ENCODE results near the gene TXNL4B. TPM values are rescaled to one million over a fixed set of nuclear protein-coding genes. Genes with fewer than 3 reads are reported as not detected.

The TXNL4B gene
- total RNA-seq, 1 donor from 2014 or later: 4.9 TPM

Other genes starting within 250 kb of the TXNL4B start
- gene ATXN1L, start 247.6 kb downstream of the TXNL4B start, total RNA-seq: 12.3 and 18.7 TPM in 2 replicates
- gene ZNF821, start 209.4 kb downstream of the TXNL4B start, total RNA-seq: 5.3 and 6.8 TPM in 2 replicates
- gene IST1, start 198.1 kb downstream of the TXNL4B start, total RNA-seq: 118 and 153 TPM in 2 replicates
- under 0.01 TPM in 2 replicates for gene PKD1L3, start 93.2 kb downstream of the TXNL4B start, total RNA-seq
- gene DHODH, start 84.9 kb downstream of the TXNL4B start, total RNA-seq: 3.5 and 4.0 TPM in 2 replicates
- gene HP, start 39.1 kb downstream of the TXNL4B start, total RNA-seq: not detected in 2 replicates
- not detected in 2 replicates for gene HPR, start 30.4 kb downstream of the TXNL4B start, total RNA-seq
- 64.6 and 74.7 TPM in 2 replicates for gene DHX38, start 227 bp upstream of the TXNL4B start, total RNA-seq
- under 0.01 TPM in 2 replicates for gene PMFBP1, start 78.5 kb upstream of the TXNL4B start, total RNA-seq

Data from dermis microvascular lymphatic vessel endothelial cell (primary cell).